ENCODE results near the gene PAX3. TPM values are rescaled to one million over a fixed set of nuclear protein-coding genes. Genes with fewer than 3 reads are reported as not detected.
A peak's percentile ranks its signal among the peaks of the same experiment; 100 is the strongest.

Gene PAX3
- total RNA-seq, 1 experiment from 2014 or later = not detected

GRCh38 chr2:222296311-222296741 is 2.5 kb downstream of the PAX3 start:
- Histone ChIP-seq H3K27me3 (ENCODE audit: insufficient read depth, low read depth) (peaks cover 82% of the 10 kb centered on the region), H3K9me3 (ENCODE audit: insufficient read depth, low read depth) (no peaks in the 10 kb centered on the region), H3K36me3 (ENCODE audit: low read depth) (no peaks in the 10 kb centered on the region), H3K9me2 (ENCODE audit: insufficient read depth) (no peaks in the 10 kb centered on the region), H3F3A (ENCODE audit: insufficient read depth, low read depth) (no peaks in the 10 kb centered on the region), H3K4me2 (peak overlapping the region; percentile 65), H3K79me2 (ENCODE audit: low read depth) (no peaks in the 10 kb centered on the region), H2AFZ (peak overlapping the region; percentile 34; the same call in 1 of the 2 replicates), H3K27ac (no peak overlapping the region), H4K20me1 (ENCODE audit: insufficient read depth) (no peaks in the 10 kb centered on the region), H3K4me1 (replicated peaks; ENCODE audit: insufficient read depth) (no peaks in the 10 kb centered on the region), H3K4me3 (peak overlapping the region; percentile 45; the same call in 1 of the 2 replicates)
- intact Hi-C loops (cut with micrococcal nuclease; ENCODE audit: unreplicated experiment) = no loop called here
- DNase-seq = no peak
- TF ChIP-seq, protein P1, sequence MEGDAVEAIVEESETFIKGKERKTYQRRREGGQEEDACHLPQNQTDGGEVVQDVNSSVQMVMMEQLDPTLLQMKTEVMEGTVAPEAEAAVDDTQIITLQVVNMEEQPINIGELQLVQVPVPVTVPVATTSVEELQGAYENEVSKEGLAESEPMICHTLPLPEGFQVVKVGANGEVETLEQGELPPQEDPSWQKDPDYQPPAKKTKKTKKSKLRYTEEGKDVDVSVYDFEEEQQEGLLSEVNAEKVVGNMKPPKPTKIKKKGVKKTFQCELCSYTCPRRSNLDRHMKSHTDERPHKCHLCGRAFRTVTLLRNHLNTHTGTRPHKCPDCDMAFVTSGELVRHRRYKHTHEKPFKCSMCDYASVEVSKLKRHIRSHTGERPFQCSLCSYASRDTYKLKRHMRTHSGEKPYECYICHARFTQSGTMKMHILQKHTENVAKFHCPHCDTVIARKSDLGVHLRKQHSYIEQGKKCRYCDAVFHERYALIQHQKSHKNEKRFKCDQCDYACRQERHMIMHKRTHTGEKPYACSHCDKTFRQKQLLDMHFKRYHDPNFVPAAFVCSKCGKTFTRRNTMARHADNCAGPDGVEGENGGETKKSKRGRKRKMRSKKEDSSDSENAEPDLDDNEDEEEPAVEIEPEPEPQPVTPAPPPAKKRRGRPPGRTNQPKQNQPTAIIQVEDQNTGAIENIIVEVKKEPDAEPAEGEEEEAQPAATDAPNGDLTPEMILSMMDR (conservative IDR thresholded peaks at IDR 0.05) = no peak
- no peak for TF ChIP-seq EZH2 (IDR thresholded peaks at IDR 0.05; ENCODE audit: low read depth)
- BruUV-seq (replicated peaks) = no TSS peak
- ChIA-PET POLR2A (ENCODE audit: unreplicated experiment) (no interaction called here), CTCF (no interaction called here)

- TF ChIP-seq EZH2 (IDR thresholded peaks at IDR 0.05; ENCODE audit: low read depth) = no peak
- TF ChIP-seq, protein P1 (conservative IDR thresholded peaks at IDR 0.05) = no peak
- Histone ChIP-seq H3K27me3 (ENCODE audit: insufficient read depth, low read depth) (peaks cover 82% of the 10 kb centered on the region), H2AFZ (peak overlapping the region; percentile 34), H3F3A (ENCODE audit: insufficient read depth, low read depth) (no peaks in the 10 kb centered on the region), H3K4me3 (peak overlapping the region; percentile 45; the same call in 1 of the 2 replicates), H3K4me2 (peak overlapping the region; percentile 65), H3K79me2 (ENCODE audit: low read depth) (no peaks in the 10 kb centered on the region), H3K36me3 (ENCODE audit: low read depth) (no peaks in the 10 kb centered on the region), H3K9me2 (ENCODE audit: insufficient read depth) (no peaks in the 10 kb centered on the region), H3K4me1 (replicated peaks; ENCODE audit: insufficient read depth) (no peaks in the 10 kb centered on the region), H4K20me1 (ENCODE audit: insufficient read depth) (no peaks in the 10 kb centered on the region), H3K27ac (no peak overlapping the region), H3K9me3 (ENCODE audit: insufficient read depth, low read depth) (no peaks in the 10 kb centered on the region)
- ChIA-PET POLR2A (ENCODE audit: unreplicated experiment) (no interaction called here), CTCF (interaction anchor here (0.6 kb wide), 1 partner anchor 284 kb away, joined by 3 read pairs; no protein-coding TSS in a partner anchor)
- intact Hi-C loops (cut with micrococcal nuclease; ENCODE audit: unreplicated experiment) = no loop called here
- DNase-seq = no peak
- no TSS peak for BruUV-seq (replicated peaks)
These were observed 3.3 kb downstream of the PAX3 start for GRCh38 chr2:222295368-222296062.

- intact Hi-C loops (cut with micrococcal nuclease; ENCODE audit: unreplicated experiment) = no loop called here
- Histone ChIP-seq H3K9me2 (ENCODE audit: insufficient read depth) (no peaks in the 10 kb centered on the region), H3K4me3 (no peak overlapping the region), H3K27me3 (ENCODE audit: insufficient read depth, low read depth) (peaks cover 82% of the 10 kb centered on the region), H3F3A (ENCODE audit: insufficient read depth, low read depth) (no peaks in the 10 kb centered on the region), H3K4me1 (replicated peaks; ENCODE audit: insufficient read depth) (no peaks in the 10 kb centered on the region), H3K79me2 (ENCODE audit: low read depth) (no peaks in the 10 kb centered on the region), H3K27ac (no peak overlapping the region), H3K36me3 (ENCODE audit: low read depth) (no peaks in the 10 kb centered on the region), H3K9me3 (ENCODE audit: insufficient read depth, low read depth) (no peaks in the 10 kb centered on the region), H3K4me2 (no peak overlapping the region), H2AFZ (no peak overlapping the region), H4K20me1 (ENCODE audit: insufficient read depth) (no peaks in the 10 kb centered on the region)
- DNase-seq = no peak
- BruUV-seq (replicated peaks) = no TSS peak
- ChIA-PET POLR2A (ENCODE audit: unreplicated experiment) (no interaction called here), CTCF (interaction anchor here (0.6 kb wide), 1 partner anchor 284 kb away, joined by 3 read pairs; no protein-coding TSS in a partner anchor)
- no peak for TF ChIP-seq EZH2 (IDR thresholded peaks at IDR 0.05; ENCODE audit: low read depth)
- TF ChIP-seq, protein P1 (conservative IDR thresholded peaks at IDR 0.05) = no peak
These were observed 3.8 kb downstream of the PAX3 start for GRCh38 chr2:222294996-222295367.
